Keratinocyte (primary cell): Measurements from ENCODE around the gene DDX60.

Experiments used
- CTCF ChIP-seq, 3 experiments: IDR thresholded peaks in 1 of 3; conservative IDR thresholded peaks in 1 of 3; optimal IDR thresholded peaks in 1 of 3; 2 replicates in 2 of 3; 3 replicates in 1 of 3; pipeline versions ENCODE3 to v1.5.1; 2011; ENCODE audit warnings: low read length in 3 of 3, mild to moderate bottlenecking in 3 of 3, moderate library complexity in 2 of 3, control low read depth in 1 of 3, inconsistent platforms in 1 of 3; ENCODE audit not compliant: insufficient read depth in 2 of 3; ENCODE audit errors: extremely low read depth in 1 of 3
- EZH2 ChIP-seq: IDR thresholded peaks from one replicate; pipeline ENCODE4 v1.6.1; 2012; ENCODE audit warnings: inconsistent platforms, mild to moderate bottlenecking, low read length, moderate library complexity

GRCh38 chr4:168360271-168360670 lies 41.7 kb upstream of the DDX60 start:
- TF ChIP-seq CTCF (optimal IDR thresholded peaks at IDR 0.05 in 1 of 3, IDR thresholded peaks at IDR 0.05 in 1 of 3, conservative IDR thresholded peaks at IDR 0.05 in 1 of 3; ENCODE audit: extremely low read depth in 1 of 3, insufficient read depth in 2 of 3, low read length in 3 of 3) (no peak), EZH2 (no peak)
